HG03039 (cell line): ENCODE results near the gene GOLGA8M.
"Not testable (repeated sequence)": the region's sequence is repeated elsewhere in the genome, so short reads cannot be mapped to it uniquely, and the experiment has no call there.

Source experiments
- ATAC-seq: cut with Tn5 transposase; IDR thresholded peaks from one replicate; pipeline ENCODE4 v1.9.1; 2021; ENCODE audit warnings: mild to moderate bottlenecking, moderate library complexity; ENCODE audit not compliant: unreplicated experiment

GOLGA8M gene

GRCh38 chr15:28712270-28712669 is at the start of gene GOLGA8M:
Gene GOLGA8M, minus strand, starts transcription at chr15:28712421. Its CDS starts 98 bp downstream, at chr15:28712323.
- not testable (repeated sequence) for ATAC-seq

GRCh38 chr15:28742890-28743289 is 30.7 kb upstream of the GOLGA8M start:
- ATAC-seq = not testable (repeated sequence)

- peak; percentile 56 for ATAC-seq
Measured at GRCh38 chr15:28738590-28739292, 26.5 kb upstream of the GOLGA8M start.

GRCh38 chr15:28738200-28738561 is 26.0 kb upstream of the GOLGA8M start:
- peak; percentile 25 for ATAC-seq

GRCh38 chr15:28737521-28738199 is 25.4 kb upstream of the GOLGA8M start:
- ATAC-seq = peak; percentile 52

GRCh38 chr15:28728061-28728460 is 15.8 kb upstream of the GOLGA8M start:
- not testable (repeated sequence) for ATAC-seq

GRCh38 chr15:28727026-28727425 is 14.8 kb upstream of the GOLGA8M start:
- not testable (repeated sequence) for ATAC-seq

- no peak for ATAC-seq
Measured at GRCh38 chr15:28726102-28726501, 13.9 kb upstream of the GOLGA8M start.

- no peak for ATAC-seq
Measured at GRCh38 chr15:28725556-28725955, 13.3 kb upstream of the GOLGA8M start.

- not testable (repeated sequence) for ATAC-seq
Measured at GRCh38 chr15:28723986-28724385, 11.8 kb upstream of the GOLGA8M start.

GRCh38 chr15:28719626-28720025 is 7.4 kb upstream of the GOLGA8M start:
- not testable (repeated sequence) for ATAC-seq

GRCh38 chr15:28718576-28718975 is 6.4 kb upstream of the GOLGA8M start:
- ATAC-seq = not testable (repeated sequence)

- not testable (repeated sequence) for ATAC-seq
Measured at GRCh38 chr15:28714176-28714575, 2.0 kb upstream of the GOLGA8M start.

- not testable (repeated sequence) for ATAC-seq
Measured at GRCh38 chr15:28703927-28704326, 8.3 kb downstream of the GOLGA8M start.

GRCh38 chr15:28702427-28702826 is 9.8 kb downstream of the GOLGA8M start:
- not testable (repeated sequence) for ATAC-seq

GRCh38 chr15:28694006-28694751 is 18.0 kb downstream of the GOLGA8M start:
- ATAC-seq = not testable (repeated sequence)

GRCh38 chr15:28693021-28693420 is 19.2 kb downstream of the GOLGA8M start:
- not testable (repeated sequence) for ATAC-seq

GRCh38 chr15:28673533-28673932 is 38.7 kb downstream of the GOLGA8M start:
- ATAC-seq = not testable (repeated sequence)

- ATAC-seq = not testable (repeated sequence)
Measured at GRCh38 chr15:28672122-28672521, 40.1 kb downstream of the GOLGA8M start.

GRCh38 chr15:28666402-28666801 is 45.8 kb downstream of the GOLGA8M start:
- not testable (repeated sequence) for ATAC-seq

- ATAC-seq = not testable (repeated sequence)
Measured at GRCh38 chr15:28664575-28664974, 47.6 kb downstream of the GOLGA8M start.
